Ovary (tissue), 3 donors: ENCODE results near the gene OR10A5.

Experiments
- CTCF ChIP-seq, 3 donors: fragments of 450-650 bp in 2 of 3; fragments of 200-600 bp in 1 of 3; IDR thresholded peaks; one replicate each; pipeline versions ENCODE4 v1.5.1 to v1.8.0; 2016 to 2022; ENCODE audit warnings: antibody characterized with exemption in 3 of 3, mild to moderate bottlenecking in 1 of 3
- EP300 ChIP-seq: sonication (generic); formaldehyde crosslinking; IDR thresholded peaks from one replicate; pipeline ENCODE4 v1.6.1; 2017; ENCODE audit warnings: antibody characterized with exemption
- donor health status: DM: no; HTN: no; CAD: no.

- TF ChIP-seq CTCF (IDR thresholded peaks at IDR 0.05) (no peak), EP300 (no peak)
These were observed 31.4 kb downstream of the OR10A5 start for GRCh38 chr11:6876914-6877313.
